B cell (primary cell): Measurements from ENCODE around the gene ALDH1L2. TPM values are rescaled to one million over a fixed set of nuclear protein-coding genes. Genes with fewer than 3 reads are reported as not detected.

ENCODE experiments used
- ATAC-seq: fragments of 200-7000 bp; cut with Tn5 transposase; one replicate; pipeline ENCODE4 v1.10.0; 2021; ENCODE audit warnings: low read depth, mild to moderate bottlenecking, moderate number of reproducible peaks, moderate library complexity
- CTCF ChIA-PET: fragments of 350-600 bp; sonication (Branson Sonifier 250); formaldehyde crosslinking; loops from one replicate; lab custom pipeline; 2021; ENCODE audit warnings: antibody characterized with exemption, inconsistent platforms; lab: Charles Lee
- POLR2A ChIA-PET: fragments of 350-600 bp; sonication (Branson Sonifier 250); formaldehyde crosslinking; loops from one replicate; lab custom pipeline; 2021; ENCODE audit warnings: antibody characterized with exemption; lab: Charles Lee
- DNase-seq: peaks from one replicate; pipeline ENCODE4 v3.0.0; 2013
- H2AFZ ChIP-seq: 2 replicates; pipeline ENCODE4 v1.6.1; 2012; ENCODE audit warnings: mild to moderate bottlenecking, low read depth, low read length; ENCODE audit not compliant: insufficient read depth, poor library complexity, severe bottlenecking
- H3K27ac ChIP-seq, 2 donors: 1 replicate in 1 of 2; 2 replicates in 1 of 2; pipeline ENCODE4 v1.5.1; 2012 to 2013; ENCODE audit warnings: low read length in 2 of 2, mild to moderate bottlenecking in 2 of 2, moderate library complexity in 1 of 2
- H3K27me3 ChIP-seq, 4 experiments: fragments of 200-600 bp in 1 of 4; sonication (generic) in 1 of 4; replicated peaks in 1 of 4; 1 replicate in 2 of 4; 2 replicates in 2 of 4; pipeline versions ENCODE4 v1.6.1 to v1.7.0; 2013 to 2016; ENCODE audit warnings: low read length in 3 of 4, mild to moderate bottlenecking in 2 of 4, mixed read lengths in 1 of 4, moderate library complexity in 1 of 4; ENCODE audit not compliant: insufficient read depth in 4 of 4, control insufficient read depth in 3 of 4; ENCODE audit errors: control extremely low read depth in 1 of 4
- H3K36me3 ChIP-seq, 2 experiments: replicated peaks in 1 of 2; 1 replicate in 1 of 2; 2 replicates in 1 of 2; pipeline versions ENCODE4 v1.6.1 to v1.7.1; 2013; ENCODE audit warnings: low read length in 1 of 2; ENCODE audit not compliant: insufficient read depth in 2 of 2, control insufficient read depth in 1 of 2; ENCODE audit errors: control extremely low read depth in 1 of 2, extremely low read depth in 1 of 2
- H3K4me1 ChIP-seq, 2 donors: fragments of 200-600 bp in 1 of 2; sonication (generic) in 1 of 2; 1 replicate in 1 of 2; 2 replicates in 1 of 2; pipeline versions ENCODE4 v1.5.1 to v1.6.1; 2013 to 2017; ENCODE audit warnings: low read length in 2 of 2; ENCODE audit not compliant: control insufficient read depth in 2 of 2, insufficient read depth in 2 of 2
- H3K4me2 ChIP-seq: replicated peaks from 2 replicates; pipeline ENCODE3; 2012; ENCODE audit warnings: mild to moderate bottlenecking, low read depth, low read length; ENCODE audit not compliant: poor library complexity, severe bottlenecking
- H3K4me3 ChIP-seq, 5 experiments: fragments of 200-600 bp in 1 of 5; sonication (generic) in 1 of 5; 1 replicate in 3 of 5; 2 replicates in 2 of 5; pipeline versions ENCODE4 v1.5.1 to v1.7.0; 2011 to 2016; ENCODE audit warnings: low read length in 4 of 5, mild to moderate bottlenecking in 4 of 5, low read depth in 2 of 5, control low read depth in 1 of 5, moderate library complexity in 1 of 5; ENCODE audit not compliant: insufficient read depth in 1 of 5; ENCODE audit errors: control extremely low read depth in 1 of 5, extremely low read depth in 1 of 5
- H3K79me2 ChIP-seq: fragments of 200-600 bp; sonication (generic); one replicate; pipeline ENCODE4 v1.6.0; 2016; ENCODE audit warnings: low read length; ENCODE audit not compliant: control insufficient read depth, insufficient read depth
- H3K9ac ChIP-seq: fragments of 200-600 bp; sonication (generic); 2 replicates; pipeline ENCODE4 v1.6.1; 2017; ENCODE audit warnings: mild to moderate bottlenecking, low read length, moderate library complexity
- H3K9me3 ChIP-seq, 3 donors: one replicate each; pipeline versions ENCODE4 v1.6.1 to v1.7.1; 2013; ENCODE audit warnings: low read length in 2 of 3; ENCODE audit not compliant: control insufficient read depth in 2 of 3, insufficient read depth in 1 of 3; ENCODE audit errors: control extremely low read depth in 1 of 3
- H4K20me1 ChIP-seq: 2 replicates; pipeline ENCODE4 v1.6.0; 2012; ENCODE audit warnings: mild to moderate bottlenecking, low read length; ENCODE audit not compliant: insufficient read depth, control insufficient read depth, poor library complexity, severe bottlenecking
- H3K27ac Mint-ChIP-seq: one replicate; pipeline ENCODE4 v1.8.0; 2021; ENCODE audit warnings: mixed read lengths
- H3K27me3 Mint-ChIP-seq: one replicate; pipeline ENCODE4 v1.8.0; 2021; ENCODE audit warnings: mixed read lengths
- H3K4me1 Mint-ChIP-seq: one replicate; pipeline ENCODE4 v1.8.0; 2021; ENCODE audit warnings: mixed read lengths
- H3K4me3 Mint-ChIP-seq: one replicate; pipeline ENCODE4 v1.8.0; 2021; ENCODE audit warnings: mixed read lengths
- H3K9me3 Mint-ChIP-seq: one replicate; pipeline ENCODE4 v1.8.0; 2022; ENCODE audit warnings: mixed read lengths; ENCODE audit not compliant: insufficient read depth
- EZH2 ChIP-seq: IDR thresholded peaks from 2 replicates; pipeline ENCODE4 v1.6.1; 2012; ENCODE audit warnings: borderline replicate concordance, low read depth, mild to moderate bottlenecking, moderate library complexity, low read length; ENCODE audit not compliant: insufficient read depth, poor library complexity, severe bottlenecking
- WGBS: methylation state at CpG from one replicate; pipeline ENCODE4 v1.1.5; 2013; ENCODE audit warnings: missing lambda C conversion rate; ENCODE audit not compliant: insufficient coverage; 5-methylcytosine and 5-hydroxymethylcytosine counted together
- intact Hi-C: fragments of 100-400 bp; cut with micrococcal nuclease; formaldehyde crosslinking; loops from one replicate; pipeline ENCODE4 v1.10.0; 2022
- polyA plus RNA-seq: library from polyadenylated mRNA; depleted of rRNA; stranded (reverse); fragments of >200 nt; gene quantifications from 2 replicates; pipeline ENCODE4 v1.2.3, GENCODE V29; 2012
- total RNA-seq, 2 donors: library from RNA; stranded (reverse); fragments of 120-200 nt in 1 of 2; gene quantifications; 1 replicate in 1 of 2; 2 replicates in 1 of 2; pipeline versions ENCODE4 v1.2.3 to v1.2.4, GENCODE V29; 2013 to 2022
- TF ChIP-seq, protein P1 (sequence below): fragments of 200-600 bp; IDR thresholded peaks from one replicate; pipeline ENCODE4 v1.8.0; 2022; ENCODE audit warnings: antibody characterized with exemption, mild to moderate bottlenecking

The ALDH1L2 gene
- total and polyA plus RNA-seq, 2 donors (not counting 1 experiment from before 2014, with no cell fraction given): 0.04 to 0.32 TPM

DNA sequence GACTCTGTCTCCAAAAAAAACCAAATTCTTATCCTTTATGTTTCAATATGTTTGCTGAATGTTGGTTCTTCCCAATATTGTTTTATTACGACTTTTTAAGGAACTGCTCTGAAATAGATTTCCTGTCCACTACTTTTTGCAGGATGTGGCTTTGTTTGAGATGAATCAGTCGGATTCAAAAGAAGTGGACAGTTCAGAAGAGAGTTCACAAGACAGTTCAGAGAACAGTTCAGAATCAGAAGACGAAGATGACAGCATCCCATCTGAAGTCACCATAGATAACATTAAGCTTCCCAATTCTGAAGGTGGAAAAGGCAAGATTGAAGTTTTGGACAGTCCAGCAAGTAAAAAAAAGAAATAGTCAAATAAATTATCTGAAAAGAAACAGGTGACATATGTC is 89.9 kb downstream of the ALDH1L2 start:
- no peak overlapping the region for H3K4me3 Mint-ChIP-seq
- H3K27me3 Mint-ChIP-seq: no peaks in the 10 kb centered on the region
- Histone ChIP-seq H3K4me2 (no peak overlapping the region), H4K20me1 (no peaks in the 10 kb centered on the region), H3K36me3 (peaks cover 4 to 56% of the 10 kb centered on the region in 2 experiments), H3K27me3 (no peaks in the 10 kb centered on the region), H3K27ac (no peak overlapping the region), H2AFZ (no peak overlapping the region), H3K4me1 (no peaks in the 10 kb centered on the region), H3K79me2 (peaks cover 13% of the 10 kb centered on the region), H3K9me3 (no peaks in the 10 kb centered on the region), H3K9ac (no peak overlapping the region), H3K4me3 (no peak overlapping the region)
- intact Hi-C loops: no loop called here
- no CpG with 5 or more reads among the region's 3 CpGs for WGBS
- TF ChIP-seq, protein P1, sequence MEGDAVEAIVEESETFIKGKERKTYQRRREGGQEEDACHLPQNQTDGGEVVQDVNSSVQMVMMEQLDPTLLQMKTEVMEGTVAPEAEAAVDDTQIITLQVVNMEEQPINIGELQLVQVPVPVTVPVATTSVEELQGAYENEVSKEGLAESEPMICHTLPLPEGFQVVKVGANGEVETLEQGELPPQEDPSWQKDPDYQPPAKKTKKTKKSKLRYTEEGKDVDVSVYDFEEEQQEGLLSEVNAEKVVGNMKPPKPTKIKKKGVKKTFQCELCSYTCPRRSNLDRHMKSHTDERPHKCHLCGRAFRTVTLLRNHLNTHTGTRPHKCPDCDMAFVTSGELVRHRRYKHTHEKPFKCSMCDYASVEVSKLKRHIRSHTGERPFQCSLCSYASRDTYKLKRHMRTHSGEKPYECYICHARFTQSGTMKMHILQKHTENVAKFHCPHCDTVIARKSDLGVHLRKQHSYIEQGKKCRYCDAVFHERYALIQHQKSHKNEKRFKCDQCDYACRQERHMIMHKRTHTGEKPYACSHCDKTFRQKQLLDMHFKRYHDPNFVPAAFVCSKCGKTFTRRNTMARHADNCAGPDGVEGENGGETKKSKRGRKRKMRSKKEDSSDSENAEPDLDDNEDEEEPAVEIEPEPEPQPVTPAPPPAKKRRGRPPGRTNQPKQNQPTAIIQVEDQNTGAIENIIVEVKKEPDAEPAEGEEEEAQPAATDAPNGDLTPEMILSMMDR: no peak
- no peak for TF ChIP-seq EZH2
- ATAC-seq (no peak), DNase-seq (no peak)
- POLR2A ChIA-PET: interaction anchor here (0.6 kb wide), 1 partner anchor 61 kb away, joined by 6 read pairs; no protein-coding TSS in a partner anchor
- CTCF ChIA-PET: no interaction called here
- no peaks in the 10 kb centered on the region for H3K4me1 Mint-ChIP-seq
- no peak overlapping the region for H3K27ac Mint-ChIP-seq
- no peaks in the 10 kb centered on the region for H3K9me3 Mint-ChIP-seq

DNA sequence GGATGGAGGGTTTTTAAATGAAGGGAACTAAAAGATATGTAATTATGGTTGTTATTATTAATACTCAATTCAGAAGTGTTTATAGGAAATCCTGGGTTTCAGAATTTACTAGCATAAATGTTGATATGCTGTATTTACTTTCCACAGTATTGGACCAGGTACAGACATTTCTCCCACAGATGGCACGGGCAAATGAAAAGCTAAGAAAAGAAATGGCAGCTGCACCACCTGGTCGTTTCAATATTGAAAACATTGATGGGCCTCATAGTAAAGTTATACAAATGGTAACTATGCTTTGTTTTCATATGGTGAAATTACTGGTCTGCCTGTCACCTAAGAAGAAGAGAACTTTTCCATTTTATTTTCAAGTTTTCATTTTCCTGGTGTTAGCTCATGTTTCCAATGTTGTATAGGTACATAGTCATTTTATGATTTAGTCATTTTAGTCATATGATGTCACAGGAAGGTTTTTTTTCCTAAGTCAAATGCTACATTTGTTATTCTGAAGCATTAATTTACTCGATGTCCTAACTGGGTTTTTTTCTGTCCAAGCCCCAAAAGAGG is 92.6 kb downstream of the ALDH1L2 start:
- CTCF ChIA-PET: no interaction called here
- WGBS: 60% methylated on average over 1 of the region's 3 CpGs

More for the DNA sequence above, 92.6 kb downstream of the ALDH1L2 start:
- Histone ChIP-seq H2AFZ (no peak overlapping the region), H3K9ac (no peak overlapping the region), H4K20me1 (no peaks in the 10 kb centered on the region), H3K4me3 (no peak overlapping the region), H3K9me3 (no peaks in the 10 kb centered on the region), H3K4me1 (peaks cover 10 to 11% of the 10 kb centered on the region in 2 donors), H3K4me2 (no peak overlapping the region), H3K27me3 (no peaks in the 10 kb centered on the region), H3K36me3 (peaks cover 4 to 44% of the 10 kb centered on the region in 2 experiments), H3K27ac (no peak overlapping the region), H3K79me2 (peaks cover 23% of the 10 kb centered on the region)
- H3K4me3 Mint-ChIP-seq: no peak overlapping the region
- no peak for TF ChIP-seq EZH2
- TF ChIP-seq, protein P1: no peak
- H3K27me3 Mint-ChIP-seq: no peaks in the 10 kb centered on the region
- intact Hi-C loops: no loop called here
- DNase-seq: no peak
- H3K9me3 Mint-ChIP-seq: no peaks in the 10 kb centered on the region
- H3K4me1 Mint-ChIP-seq: peaks cover 16% of the 10 kb centered on the region
- POLR2A ChIA-PET: no interaction called here
- H3K27ac Mint-ChIP-seq: no peak overlapping the region
- no peak for ATAC-seq
